B cell (primary cell): ENCODE measurements around the gene WFDC1.

Experiments
- CTCF ChIP-seq: fragments of 200-600 bp; IDR thresholded peaks from one replicate; pipeline ENCODE4 v1.8.0; 2022; ENCODE audit warnings: antibody characterized with exemption, mild to moderate bottlenecking
- EZH2 ChIP-seq: IDR thresholded peaks from 2 replicates; pipeline ENCODE4 v1.6.1; 2012; ENCODE audit warnings: borderline replicate concordance, low read depth, mild to moderate bottlenecking, moderate library complexity, low read length; ENCODE audit not compliant: insufficient read depth, poor library complexity, severe bottlenecking

DNA sequence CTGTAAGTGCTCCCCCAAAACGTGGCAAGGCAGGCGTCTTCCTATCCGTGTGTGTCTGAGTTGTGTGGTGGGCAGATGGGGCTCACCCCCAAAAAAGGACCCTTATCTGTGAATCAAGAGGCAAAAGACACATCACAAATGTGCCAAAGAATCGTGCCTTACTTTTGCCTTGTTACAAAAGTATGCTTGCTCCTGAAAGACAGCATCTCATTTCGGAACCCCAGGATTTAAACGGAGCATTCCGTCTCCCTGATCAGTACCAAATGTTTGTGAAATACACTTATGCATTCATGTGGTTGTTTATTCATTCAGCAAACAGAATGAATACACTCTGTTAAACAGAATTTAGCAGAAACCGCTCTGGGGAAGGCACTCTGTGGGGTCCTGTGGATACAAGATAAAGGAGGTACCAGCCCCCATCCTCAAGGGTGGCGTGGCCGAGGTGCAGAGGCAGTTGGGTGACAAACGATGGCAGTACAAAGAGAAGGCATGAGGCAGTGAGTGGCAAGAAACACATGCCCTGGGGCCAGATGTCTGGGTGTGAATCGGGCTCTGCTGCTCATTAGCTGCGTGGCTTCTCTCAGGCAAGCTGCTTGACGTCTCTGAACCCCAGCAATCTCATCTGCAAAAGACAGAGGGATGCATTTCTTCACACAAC, 654 bp downstream of the WFDC1 start:
- TF ChIP-seq CTCF (no peak), EZH2 (no peak)
